Activated CD8-positive, alpha-beta memory T cell treated with anti-CD3 and anti-CD28 coated beads, Interleukin-2, amount 50 U/mL, for 1 hour (primary cell): ENCODE results near the gene FAM193A.
"Not testable (repeated sequence)": the region's sequence is repeated elsewhere in the genome, so short reads cannot be mapped to it uniquely, and the experiment has no call there.

ENCODE experiments used
- DNase-seq: peaks from one replicate; pipeline ENCODE4 v3.0.0-alpha.2; 2020; ENCODE audit errors: extremely low read depth

Gene FAM193A

GRCh38 chr4:2750719-2751605, 214.5 kb downstream of the FAM193A start:
- DNase-seq, result no peak

- no peak for DNase-seq
Observed at GRCh38 chr4:2753436-2753835, 217.0 kb downstream of the FAM193A start.

GRCh38 chr4:2754848-2755819, 218.7 kb downstream of the FAM193A start:
- no peak for DNase-seq

- peak; percentile 46 for DNase-seq
Observed at GRCh38 chr4:2755821-2756690, 219.6 kb downstream of the FAM193A start, which contains the start of gene TNIP2. TSS of gene TNIP2 (minus strand) at chr4:2756336. CDS start at chr4:2756289, 47 bp downstream.

GRCh38 chr4:2756691-2757350, 220.4 kb downstream of the FAM193A start:
- DNase-seq, result no peak

- no peak for DNase-seq
Observed at GRCh38 chr4:2757426-2757825, 221.0 kb downstream of the FAM193A start.

- DNase-seq, result no peak
Observed at GRCh38 chr4:2761035-2761923, 224.8 kb downstream of the FAM193A start.

GRCh38 chr4:2762048-2762447, 225.6 kb downstream of the FAM193A start:
- no peak for DNase-seq

- DNase-seq, result not testable (repeated sequence)
Observed at GRCh38 chr4:2762486-2763370, 226.3 kb downstream of the FAM193A start.

- DNase-seq, result no peak
Observed at GRCh38 chr4:2763511-2763967, 227.1 kb downstream of the FAM193A start.

- DNase-seq, result no peak
Observed at GRCh38 chr4:2765832-2766526, 229.5 kb downstream of the FAM193A start.

- DNase-seq, result no peak
Observed at GRCh38 chr4:2767046-2767704, 230.7 kb downstream of the FAM193A start.

GRCh38 chr4:2767705-2768074, 231.2 kb downstream of the FAM193A start:
- no peak for DNase-seq

- no peak for DNase-seq
Observed at GRCh38 chr4:2768124-2768523, 231.7 kb downstream of the FAM193A start.

GRCh38 chr4:2768921-2769336, 232.5 kb downstream of the FAM193A start:
- no peak for DNase-seq

GRCh38 chr4:2771264-2771663, 234.8 kb downstream of the FAM193A start:
- no peak for DNase-seq

- not testable (repeated sequence) for DNase-seq
Observed at GRCh38 chr4:2780643-2781042, 244.2 kb downstream of the FAM193A start.
